NCI-H526 treated with DMSO at 0.1 percent for 48 hours (cell line): ENCODE data around the gene ZNF81.
"Not testable (repeated sequence)": the region's sequence is repeated elsewhere in the genome, so short reads cannot be mapped to it uniquely, and the experiment has no call there.

Source experiments
- DNase-seq: peaks from one replicate; lab custom pipeline; 2025; lab: John Stamatoyannopoulos, UW

The ZNF81 gene

GRCh38 chrX:47936224-47936939 is 99.7 kb downstream of the ZNF81 start:
- DNase-seq: no peak

GRCh38 chrX:47936940-47937317 is 100.2 kb downstream of the ZNF81 start:
- DNase-seq: no peak

DNA sequence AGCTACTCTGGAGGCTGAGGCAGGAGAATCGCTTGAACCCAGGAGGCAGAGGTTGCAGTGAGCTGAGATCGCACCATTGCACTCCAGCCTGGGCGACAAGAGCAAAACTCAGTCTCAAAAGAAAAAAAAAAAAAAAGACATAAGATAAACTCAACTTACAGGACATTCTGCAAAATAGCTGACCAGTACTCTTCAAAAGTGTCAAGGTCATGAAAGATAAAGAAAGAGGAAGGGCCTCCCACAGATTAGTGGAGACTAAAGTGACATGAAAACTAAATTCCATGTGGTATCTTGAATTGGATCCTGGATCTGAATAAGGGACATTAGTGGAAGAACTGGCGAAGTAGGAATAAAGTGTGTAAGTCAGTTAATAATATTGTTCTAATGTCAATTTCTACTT is 103.7 kb downstream of the ZNF81 start:
- no peak for DNase-seq

DNA sequence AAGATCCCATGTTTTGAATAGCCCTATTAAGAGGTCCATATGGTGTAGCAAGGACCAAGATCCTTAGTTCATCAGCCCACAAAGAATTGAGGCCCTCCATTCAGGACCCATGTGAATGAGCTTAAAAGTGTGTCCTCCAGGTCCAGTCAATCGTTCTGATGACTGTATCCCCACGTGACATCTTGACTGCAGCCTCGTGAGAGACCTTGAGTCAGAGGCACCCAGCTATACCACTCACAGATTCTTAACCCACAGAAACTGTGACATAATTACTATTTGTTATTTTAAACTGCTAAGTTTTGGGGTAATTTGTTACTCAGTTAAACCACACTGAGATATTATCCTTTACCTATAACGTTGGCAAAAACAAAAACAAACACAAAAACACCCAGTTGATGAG is 104.7 kb downstream of the ZNF81 start:
- no peak for DNase-seq

GRCh38 chrX:47955295-47955694 is 118.6 kb downstream of the ZNF81 start:
- not testable (repeated sequence) for DNase-seq

DNA sequence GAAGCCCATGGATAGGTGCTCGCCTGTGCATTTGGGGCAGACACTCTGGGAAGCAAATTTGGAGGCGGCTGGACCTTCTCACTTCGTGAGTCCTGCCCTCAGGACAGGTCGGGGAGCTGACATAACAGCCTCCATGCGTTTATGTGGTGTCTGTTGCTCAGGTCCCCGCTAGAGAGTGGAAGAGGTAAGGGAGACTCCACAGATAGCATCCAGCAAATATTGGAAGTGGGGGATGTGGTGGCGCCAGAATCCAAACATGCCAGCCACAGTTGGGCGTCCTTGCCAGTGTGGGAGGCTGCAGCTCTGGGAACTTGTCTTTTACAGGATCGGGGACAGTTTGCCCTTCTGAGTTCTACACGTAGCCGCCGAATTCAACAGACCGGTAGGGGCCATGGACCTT is 119.3 kb downstream of the ZNF81 start:
- no peak for DNase-seq

- not testable (repeated sequence) for DNase-seq
Observed at GRCh38 chrX:47958206-47958605, 121.5 kb downstream of the ZNF81 start.

DNA sequence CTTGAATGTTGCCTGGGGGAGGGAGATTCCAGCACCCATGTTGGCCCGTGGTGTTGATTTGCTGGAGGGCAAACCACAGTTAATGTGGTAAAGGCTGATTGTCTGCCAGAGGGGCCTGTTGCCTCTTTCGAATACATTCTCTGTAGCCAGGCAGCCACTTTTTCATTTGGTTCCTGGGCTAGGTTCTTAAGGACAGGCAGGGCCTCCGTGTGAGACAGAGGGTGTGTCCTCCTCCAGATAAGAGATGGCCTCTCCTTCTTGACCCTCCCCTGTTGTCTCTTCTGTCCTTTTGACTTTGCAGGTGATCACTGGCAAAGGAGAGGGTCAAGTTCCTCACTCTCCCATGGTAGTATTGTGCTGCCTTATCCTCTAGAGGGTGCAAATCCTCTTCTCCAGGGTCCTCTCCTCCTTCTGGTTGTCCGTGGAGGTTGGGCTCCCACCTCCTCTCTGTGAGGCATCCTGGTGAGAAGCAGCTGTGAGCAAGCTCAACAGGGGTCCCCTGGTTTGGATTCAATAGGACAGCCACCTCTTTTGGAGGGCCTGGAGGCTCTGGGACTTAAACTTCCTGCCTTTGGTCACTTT is 122.2 kb downstream of the ZNF81 start:
- DNase-seq: no peak

DNA sequence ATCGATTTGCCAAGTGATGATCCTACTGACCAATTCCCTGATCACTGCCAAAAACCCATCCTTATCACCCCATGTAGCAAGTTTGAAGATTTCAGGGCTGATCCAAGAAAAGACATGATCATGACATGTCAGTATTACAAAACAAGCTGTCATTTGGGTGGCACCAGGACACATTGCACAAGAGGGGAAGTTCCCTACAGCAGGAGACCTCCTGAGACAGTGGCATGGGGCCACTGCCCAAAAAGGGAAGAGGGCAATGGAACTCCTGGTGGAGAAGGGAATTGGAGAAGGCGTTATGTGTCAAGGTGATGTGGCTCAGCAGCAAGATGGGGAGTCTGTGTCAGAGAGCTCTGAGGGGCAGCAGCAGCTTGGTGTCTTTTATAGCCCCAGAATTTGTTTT is 123.7 kb downstream of the ZNF81 start:
- no peak for DNase-seq

DNA sequence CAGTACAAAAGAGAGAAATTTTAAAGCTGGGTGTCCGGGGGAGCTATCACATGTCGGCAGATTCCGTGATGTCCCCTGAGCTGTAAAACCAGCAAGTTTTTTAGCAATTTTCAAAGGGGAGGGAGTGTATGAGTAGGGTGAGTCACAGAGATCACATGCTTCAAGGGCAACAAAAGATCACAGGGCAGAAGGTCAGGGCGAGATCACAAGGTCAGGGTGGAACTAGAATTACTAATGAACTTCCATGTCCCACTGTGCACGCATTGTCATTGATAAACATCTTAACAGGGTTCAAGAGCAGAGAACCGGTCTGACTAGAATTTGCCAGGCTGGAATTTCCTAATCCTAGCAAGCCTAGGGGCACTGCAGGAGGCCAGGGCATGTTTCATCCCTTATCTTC is 125.1 kb downstream of the ZNF81 start:
- not testable (repeated sequence) for DNase-seq

- DNase-seq: not testable (repeated sequence)
Observed at GRCh38 chrX:47965526-47965925, 128.8 kb downstream of the ZNF81 start.
